Naive thymus-derived CD8-positive, alpha-beta T cell (primary cell): Measurements from ENCODE around the gene ZNF384. TPM values are rescaled to one million over a fixed set of nuclear protein-coding genes. Genes with fewer than 3 reads are reported as not detected.

Experiments used
- ATAC-seq, 2 donors: fragments of 150-1000 bp; cut with Tn5 transposase in 1 of 2; sonication (Bioruptor Pico), chemical (Tn5 transposase) in 1 of 2; 1 replicate in 1 of 2; 2 replicates in 1 of 2; pipeline ENCODE4 v1.10.0; 2021; ENCODE audit warnings: mild to moderate bottlenecking in 2 of 2, moderate library complexity in 2 of 2
- POLR2A ChIA-PET: fragments of 350-600 bp; sonication (Branson Sonifier 250); formaldehyde crosslinking; loops from one replicate; lab custom pipeline; 2021; ENCODE audit warnings: antibody characterized with exemption; lab: Charles Lee
- DNase-seq, 10 donors: peaks; one replicate each; pipeline versions ENCODE4 v3.0.0 to v3.0.0-alpha.2; 2020 to 2022
- H3K27ac Mint-ChIP-seq, 10 donors: one replicate each; pipeline ENCODE4 v1.8.0; 2020 to 2022; ENCODE audit warnings: mild to moderate bottlenecking in 10 of 10, mixed read lengths in 10 of 10, moderate library complexity in 4 of 10, inconsistent platforms in 1 of 10
- H3K27me3 Mint-ChIP-seq, 5 donors: one replicate each; pipeline ENCODE4 v1.8.0; 2021 to 2022; ENCODE audit warnings: mixed read lengths in 5 of 5
- H3K36me3 Mint-ChIP-seq, 3 donors: one replicate each; pipeline ENCODE4 v1.8.0; 2020 to 2022; ENCODE audit warnings: mixed read lengths in 3 of 3, mild to moderate bottlenecking in 2 of 3, inconsistent platforms in 1 of 3
- H3K4me1 Mint-ChIP-seq, 4 donors: one replicate each; pipeline ENCODE4 v1.8.0; 2021 to 2022; ENCODE audit warnings: mixed read lengths in 4 of 4
- H3K4me3 Mint-ChIP-seq, 10 donors: one replicate each; pipeline ENCODE4 v1.8.0; 2020 to 2022; ENCODE audit warnings: mild to moderate bottlenecking in 10 of 10, mixed read lengths in 10 of 10, moderate library complexity in 6 of 10, inconsistent platforms in 1 of 10
- H3K9me3 Mint-ChIP-seq, 9 donors: one replicate each; pipeline ENCODE4 v1.8.0; 2020 to 2022; ENCODE audit warnings: mixed read lengths in 9 of 9, mild to moderate bottlenecking in 3 of 9, inconsistent platforms in 1 of 9, moderate library complexity in 1 of 9
- polyA plus RNA-seq, 3 donors: library from polyadenylated mRNA; unstranded; fragments of 300-500 nt; fragmentation: Illumina TruSeq; gene quantifications; one replicate each; pipeline ENCODE4 v1.2.3, GENCODE V29; 2021
- total RNA-seq, 8 experiments: library from RNA in 2 of 8; stranded (reverse) in 2 of 8; gene quantifications; one replicate each; pipeline ENCODE4 v1.2.3 and lab custom pipeline; 2021 to 2026

The ZNF384 gene
- total and polyA plus RNA-seq, 5 experiments from 2014 or later, result 17.6 to 94.8 (median 39.6) TPM

- DNase-seq (no peak), ATAC-seq (no peak)
- Mint-ChIP-seq H3K27ac (no peak overlapping the region), H3K27me3 (no peaks in the 10 kb centered on the region), H3K36me3 (peaks cover 0 to 98% (median 23%) of the 10 kb centered on the region in 3 donors), H3K9me3 (no peaks in the 10 kb centered on the region), H3K4me3 (no peak overlapping the region), H3K4me1 (peaks cover 0 to 15% (median 8%) of the 10 kb centered on the region in 4 donors)
- POLR2A ChIA-PET, result interaction anchor here (0.6 to 1.4 kb wide), 2 partner anchors 12 to 31 kb away, joined by 5 read pairs; partner anchors contain the start of gene ZNF384
These were observed 12.2 kb downstream of the ZNF384 start for GRCh38 chr12:6676962-6677361.

GRCh38 chr12:6672143-6672542 lies 17.0 kb downstream of the ZNF384 start:
- Mint-ChIP-seq H3K27ac (peak overlapping the region in 3 of 10 donors; percentile 7 to 60 (median 57)), H3K36me3 (peaks cover 0 to 100% (median 32%) of the 10 kb centered on the region in 3 donors), H3K4me1 (peaks cover 0 to 3% (median 1%) of the 10 kb centered on the region in 4 donors), H3K4me3 (no peak overlapping the region), H3K9me3 (no peaks in the 10 kb centered on the region), H3K27me3 (no peaks in the 10 kb centered on the region)
- DNase-seq (no peak), ATAC-seq (no peak)
- POLR2A ChIA-PET, result no interaction called here

- Mint-ChIP-seq H3K9me3 (peaks cover 0 to 3% (median 0%) of the 10 kb centered on the region in 9 donors), H3K36me3 (peaks cover 0 to 66% (median 24%) of the 10 kb centered on the region in 3 donors), H3K27me3 (no peaks in the 10 kb centered on the region), H3K4me1 (peaks cover 5 to 16% (median 11%) of the 10 kb centered on the region in 4 donors), H3K27ac (peak overlapping the region in 1 of 10 donors; percentile 12), H3K4me3 (no peak overlapping the region)
- DNase-seq (no peak), ATAC-seq (no peak)
- POLR2A ChIA-PET, result no interaction called here
These were observed 21.5 kb downstream of the ZNF384 start for GRCh38 chr12:6667559-6668210.

GRCh38 chr12:6666211-6666610 lies 23.0 kb downstream of the ZNF384 start:
- Mint-ChIP-seq H3K36me3 (peaks cover 0 to 52% (median 19%) of the 10 kb centered on the region in 3 donors), H3K27me3 (no peaks in the 10 kb centered on the region)
- POLR2A ChIA-PET, result interaction anchor here (0.6 to 3.4 kb wide), 3 partner anchors 23 to 51 kb away, joined by 4 to 40 read pairs (median 5); partner anchors contain the start of gene ZNF384

DNA sequence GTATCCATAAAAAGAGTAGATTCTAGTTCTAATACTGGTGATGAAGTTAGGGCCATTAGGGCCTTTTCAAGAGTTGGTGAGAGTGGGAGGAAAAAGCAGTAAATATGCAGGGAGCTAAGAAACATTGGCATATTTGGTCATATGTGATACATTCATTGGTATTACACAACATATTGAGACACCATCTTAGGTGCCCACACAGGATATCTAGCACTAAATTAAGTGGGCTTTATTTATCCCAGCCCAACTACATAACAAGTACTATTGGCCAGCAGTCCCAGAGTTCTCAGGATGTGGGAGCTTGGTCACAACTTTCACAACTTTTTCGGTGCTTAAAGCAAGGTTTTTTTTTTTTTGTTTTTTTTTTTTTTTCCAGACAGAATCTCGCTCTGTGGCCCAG lies 24.3 kb downstream of the ZNF384 start:
- Mint-ChIP-seq H3K27me3 (no peaks in the 10 kb centered on the region), H3K9me3 (peaks cover 0 to 3% (median 0%) of the 10 kb centered on the region in 9 donors), H3K4me1 (peaks cover 14 to 33% (median 23%) of the 10 kb centered on the region in 4 donors), H3K27ac (peak overlapping the region in 8 of 10 donors; percentile 5 to 97 (median 46)), H3K36me3 (peaks cover 0 to 41% (median 16%) of the 10 kb centered on the region in 3 donors), H3K4me3 (peak overlapping the region in 1 of 10 donors; percentile 36)
- POLR2A ChIA-PET, result interaction anchor here (0.7 to 3.4 kb wide), 7 partner anchors 21 to 73 kb away, joined by 3 to 40 read pairs (median 11); partner anchors contain the start of genes COPS7A and ZNF384
- ATAC-seq (no peak), DNase-seq (no peak)

More at GRCh38 chr12:6666211-6666610, 23.0 kb downstream of the ZNF384 start:
- ATAC-seq (no peak), DNase-seq (no peak)
- H3K4me1 Mint-ChIP-seq, result peaks cover 14 to 28% (median 21%) of the 10 kb centered on the region in 4 donors
- no peak overlapping the region for H3K4me3 Mint-ChIP-seq
- H3K27ac Mint-ChIP-seq, result peak overlapping the region in 4 of 10 donors; percentile 17 to 56 (median 44)
- peaks cover 0 to 3% (median 0%) of the 10 kb centered on the region in 9 donors for H3K9me3 Mint-ChIP-seq

- ATAC-seq (peak; percentile 98 to 99), DNase-seq (peak; percentile 83 to 99 (median 97))
- peaks cover 0 to 38% (median 7%) of the 10 kb centered on the region in 3 donors for H3K36me3 Mint-ChIP-seq
- H3K4me1 Mint-ChIP-seq, result peaks cover 18 to 42% (median 35%) of the 10 kb centered on the region in 4 donors
- peak within 1 kb of the TSS; percentile 89 to 100 (median 93) for H3K4me3 Mint-ChIP-seq
- POLR2A ChIA-PET, result interaction anchor here (0.6 to 3.4 kb wide), 14 partner anchors 10 to 309 kb away, joined by 3 to 40 read pairs (median 5); partner anchors contain the start of genes COPS7A, LPAR5 and ZNF384
- no peaks in the 10 kb centered on the region for H3K27me3 Mint-ChIP-seq
- H3K27ac Mint-ChIP-seq, result peak within 1 kb of the TSS; percentile 91 to 100 (median 97)
- peaks cover 0 to 3% (median 0%) of the 10 kb centered on the region in 9 donors for H3K9me3 Mint-ChIP-seq
These were observed 26.1 kb downstream of the ZNF384 start, which contains the start of gene ING4 for GRCh38 chr12:6662906-6663742. ING4 (minus strand) TSS chr12:6663119; CDS start chr12:6663101, 18 bp downstream.

DNA sequence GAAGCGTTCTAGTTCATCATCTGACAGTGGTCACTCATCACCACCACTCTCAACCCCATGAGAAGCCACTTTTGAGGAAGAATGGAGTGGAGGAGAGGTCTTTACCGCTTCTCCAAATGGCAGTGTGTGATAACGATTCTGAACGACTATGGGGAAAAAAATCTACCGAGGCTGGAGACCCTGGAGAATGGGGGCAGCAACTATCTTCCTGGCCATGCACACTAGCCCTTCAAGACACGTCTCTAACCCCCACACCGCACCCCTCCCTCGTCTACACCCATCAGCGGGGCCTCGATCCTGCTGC lies 26.6 kb downstream of the ZNF384 start:
- no peaks in the 10 kb centered on the region for H3K27me3 Mint-ChIP-seq
- peaks cover 0 to 3% (median 0%) of the 10 kb centered on the region in 9 donors for H3K9me3 Mint-ChIP-seq
- H3K36me3 Mint-ChIP-seq, result peaks cover 0 to 37% (median 3%) of the 10 kb centered on the region in 3 donors
- H3K27ac Mint-ChIP-seq, result peak overlapping the region; percentile 91 to 100 (median 97)
- POLR2A ChIA-PET, result interaction anchor here (0.6 to 1.0 kb wide), 2 partner anchors 26 to 310 kb away, joined by 6 read pairs; partner anchors contain the start of gene ZNF384
- no peak for DNase-seq
- peak; percentile 55 to 63 for ATAC-seq
- H3K4me3 Mint-ChIP-seq, result peak overlapping the region; percentile 89 to 100 (median 93)
- H3K4me1 Mint-ChIP-seq, result peaks cover 18 to 44% (median 36%) of the 10 kb centered on the region in 4 donors

- Mint-ChIP-seq H3K36me3 (peaks cover 0 to 89% (median 15%) of the 10 kb centered on the region in 3 donors), H3K4me1 (peaks cover 5 to 28% (median 12%) of the 10 kb centered on the region in 4 donors), H3K4me3 (no peak overlapping the region), H3K9me3 (no peaks in the 10 kb centered on the region), H3K27me3 (no peaks in the 10 kb centered on the region), H3K27ac (peak overlapping the region in 2 of 10 donors; percentile 20 to 56)
- ATAC-seq (no peak), DNase-seq (no peak)
- POLR2A ChIA-PET, result interaction anchor here (0.6 to 0.7 kb wide), 3 partner anchors 68 to 314 kb away, joined by 3 to 5 read pairs (median 3); no protein-coding TSS in a partner anchor
These were observed 35.2 kb downstream of the ZNF384 start for GRCh38 chr12:6653987-6654386.

- Mint-ChIP-seq H3K4me1 (peaks cover 1 to 22% (median 6%) of the 10 kb centered on the region in 4 donors), H3K27me3 (no peaks in the 10 kb centered on the region), H3K27ac (no peak overlapping the region), H3K9me3 (no peaks in the 10 kb centered on the region), H3K4me3 (no peak overlapping the region), H3K36me3 (peaks cover 0 to 83% (median 15%) of the 10 kb centered on the region in 3 donors)
- DNase-seq (no peak), ATAC-seq (no peak)
- POLR2A ChIA-PET, result interaction anchor here (0.6 to 0.7 kb wide), 2 partner anchors 69 to 377 kb away, joined by 5 read pairs; no protein-coding TSS in a partner anchor
These were observed 35.8 kb downstream of the ZNF384 start for GRCh38 chr12:6653342-6653741.

- Mint-ChIP-seq H3K4me1 (peaks cover 0 to 19% (median 4%) of the 10 kb centered on the region in 4 donors), H3K27ac (peak overlapping the region in 3 of 10 donors; percentile 1 to 68 (median 25)), H3K36me3 (peaks cover 0 to 82% (median 15%) of the 10 kb centered on the region in 3 donors), H3K27me3 (no peaks in the 10 kb centered on the region), H3K4me3 (no peak overlapping the region), H3K9me3 (no peaks in the 10 kb centered on the region)
- ATAC-seq, result no peak
- POLR2A ChIA-PET, result no interaction called here
- DNase-seq, result no peak
These were observed 36.8 kb downstream of the ZNF384 start for GRCh38 chr12:6652391-6652790.

DNA sequence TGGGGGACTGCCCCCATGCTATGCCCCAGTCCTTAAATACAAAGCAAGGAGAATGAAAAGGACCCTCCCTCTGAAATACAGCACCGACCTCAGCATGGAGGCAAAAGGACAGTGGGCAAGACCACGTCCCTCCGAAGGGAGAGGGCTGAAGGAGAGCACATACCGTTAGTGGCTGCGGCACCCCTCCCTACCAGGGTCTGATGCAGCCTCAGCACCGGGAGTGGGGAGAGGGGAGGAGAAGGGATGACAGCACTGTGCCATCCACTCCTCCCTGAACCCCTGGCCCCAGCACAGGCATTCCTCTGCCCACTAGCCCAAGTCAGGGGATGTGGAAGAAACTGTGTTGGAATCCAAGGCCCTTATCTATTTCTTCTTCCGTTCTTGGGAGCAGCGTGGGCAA lies 38.3 kb downstream of the ZNF384 start:
- Mint-ChIP-seq H3K4me3 (no peak overlapping the region), H3K9me3 (no peaks in the 10 kb centered on the region), H3K27me3 (no peaks in the 10 kb centered on the region), H3K36me3 (peaks cover 0 to 68% (median 9%) of the 10 kb centered on the region in 3 donors), H3K27ac (peak overlapping the region in 1 of 10 donors; percentile 20), H3K4me1 (peaks cover 8 to 21% (median 12%) of the 10 kb centered on the region in 4 donors)
- POLR2A ChIA-PET, result no interaction called here
- no peak for ATAC-seq
- no peak for DNase-seq
